SK-N-SH treated with all-trans-retinoic acid at 6 μM for 48 hours (cell line): ENCODE results near the gene PSG3.

Experiments used
- ARNTL ChIP-seq: fragments of 450-650 bp; formaldehyde crosslinking; IDR thresholded peaks from 2 replicates; pipeline ENCODE4 v1.5.0; 2020; ENCODE audit warnings: low read depth, mild to moderate bottlenecking, moderate library complexity, borderline replicate concordance
- CREB5 ChIP-seq: fragments of 250-450 bp; sonication (Bioruptor Pico); IDR thresholded peaks from 2 replicates; pipeline ENCODE4 v1.5.1; 2020; ENCODE audit warnings: low read depth, mild to moderate bottlenecking, moderate library complexity
- ESRRG ChIP-seq: fragments of 250-450 bp; sonication (Bioruptor Pico); IDR thresholded peaks from 2 replicates; pipeline ENCODE4 v1.6.1; 2021; ENCODE audit warnings: mild to moderate bottlenecking
- OSR1 ChIP-seq: fragments of 250-450 bp; sonication (Bioruptor Pico); IDR thresholded peaks from 2 replicates; pipeline ENCODE4 v1.8.0; 2022; ENCODE audit warnings: moderate library complexity, mild to moderate bottlenecking, inconsistent platforms
- PATZ1 ChIP-seq: fragments of 250-450 bp; sonication (Bioruptor Pico); IDR thresholded peaks from 2 replicates; pipeline ENCODE4 v1.8.0; 2020; ENCODE audit warnings: mild to moderate bottlenecking, moderate library complexity, borderline replicate concordance
- POU6F1 ChIP-seq: fragments of 250-450 bp; sonication (Bioruptor Pico); IDR thresholded peaks from 2 replicates; pipeline ENCODE4 v1.8.0; 2021; ENCODE audit warnings: low read depth, mild to moderate bottlenecking, moderate library complexity, borderline replicate concordance
- RARB ChIP-seq: fragments of 250-450 bp; sonication (Bioruptor Pico); IDR thresholded peaks from 2 replicates; pipeline ENCODE4 v1.8.0; 2021; ENCODE audit warnings: mild to moderate bottlenecking, moderate library complexity
- TOX ChIP-seq: fragments of 250-450 bp; sonication (Bioruptor Pico); IDR thresholded peaks from 2 replicates; pipeline ENCODE4 v1.8.0; 2021; ENCODE audit warnings: mild to moderate bottlenecking, moderate library complexity, borderline replicate concordance
- TSHZ2 ChIP-seq: fragments of 250-450 bp; sonication (Bioruptor Pico); IDR thresholded peaks from 2 replicates; pipeline ENCODE4 v1.5.0; 2020; ENCODE audit warnings: mild to moderate bottlenecking, moderate library complexity
- ZC3H10 ChIP-seq: fragments of 250-450 bp; sonication (Bioruptor Pico); IDR thresholded peaks from 2 replicates; pipeline ENCODE4 v1.5.1; 2021; ENCODE audit warnings: mild to moderate bottlenecking, moderate library complexity
- ZFP3 ChIP-seq: fragments of 250-450 bp; sonication (Bioruptor Pico); IDR thresholded peaks from 2 replicates; pipeline ENCODE4 v1.5.0; 2020; ENCODE audit warnings: mild to moderate bottlenecking, moderate library complexity
- ZNF8 ChIP-seq: fragments of 450-650 bp; formaldehyde crosslinking; IDR thresholded peaks from 2 replicates; pipeline ENCODE4 v1.5.0; 2020; ENCODE audit warnings: mild to moderate bottlenecking, moderate library complexity

GRCh38 chr19:42697884-42698283, 42.4 kb downstream of the PSG3 start:
- TF ChIP-seq ZFP3 (no peak), TSHZ2 (no peak), PATZ1 (CRISPR knock-in tag) (no peak), TOX (CRISPR knock-in tag) (no peak), CREB5 (no peak), ESRRG (CRISPR knock-in tag) (no peak), ARNTL (no peak), POU6F1 (CRISPR knock-in tag) (no peak), ZC3H10 (no peak), OSR1 (no peak), RARB (CRISPR knock-in tag) (no peak), ZNF8 (CRISPR knock-in tag) (no peak)
